Measurements from ENCODE around the gene TCF4.

The TCF4 gene

GRCh38 chr18:55447672-55448018 lies 140.3 kb downstream of the TCF4 start:
- DNase-seq (ENCODE audit: extremely low read depth in 1 of 2, low read depth in 1 of 2): no peak

- no peak for DNase-seq (ENCODE audit: extremely low read depth in 1 of 2, low read depth in 1 of 2)
These were observed 140.9 kb downstream of the TCF4 start for GRCh38 chr18:55446996-55447671.

- no peak for DNase-seq (ENCODE audit: extremely low read depth in 1 of 2, low read depth in 1 of 2)
These were observed 143.5 kb downstream of the TCF4 start for GRCh38 chr18:55444536-55444935.

GRCh38 chr18:55443776-55444175 lies 144.2 kb downstream of the TCF4 start:
- no peak for DNase-seq (ENCODE audit: extremely low read depth in 1 of 2, low read depth in 1 of 2)

GRCh38 chr18:55442561-55442960 lies 145.4 kb downstream of the TCF4 start:
- no peak for DNase-seq (ENCODE audit: extremely low read depth in 1 of 2, low read depth in 1 of 2)

GRCh38 chr18:55440988-55441387 lies 147.0 kb downstream of the TCF4 start:
- DNase-seq (ENCODE audit: extremely low read depth in 1 of 2, low read depth in 1 of 2): no peak

- no peak for DNase-seq (ENCODE audit: extremely low read depth in 1 of 2, low read depth in 1 of 2)
These were observed 148.9 kb downstream of the TCF4 start for GRCh38 chr18:55439056-55439455.

- DNase-seq (ENCODE audit: extremely low read depth in 1 of 2, low read depth in 1 of 2): no peak
These were observed 152.4 kb downstream of the TCF4 start for GRCh38 chr18:55435592-55435991.

GRCh38 chr18:55433648-55434047 lies 154.3 kb downstream of the TCF4 start:
- DNase-seq (ENCODE audit: extremely low read depth in 1 of 2, low read depth in 1 of 2): no peak

- DNase-seq (ENCODE audit: extremely low read depth in 1 of 2, low read depth in 1 of 2): no peak
These were observed 154.9 kb downstream of the TCF4 start for GRCh38 chr18:55433140-55433539.

GRCh38 chr18:55432307-55433040 lies 155.5 kb downstream of the TCF4 start:
- no peak for DNase-seq (ENCODE audit: extremely low read depth in 1 of 2, low read depth in 1 of 2)

GRCh38 chr18:55430026-55430425 lies 158.0 kb downstream of the TCF4 start:
- no peak for DNase-seq (ENCODE audit: extremely low read depth in 1 of 2, low read depth in 1 of 2)

- DNase-seq (ENCODE audit: extremely low read depth in 1 of 2, low read depth in 1 of 2): no peak
These were observed 160.0 kb downstream of the TCF4 start for GRCh38 chr18:55427951-55428350.

- DNase-seq (ENCODE audit: extremely low read depth in 1 of 2, low read depth in 1 of 2): no peak
These were observed 162.3 kb downstream of the TCF4 start for GRCh38 chr18:55425698-55426097.

GRCh38 chr18:55422456-55423180 lies 165.4 kb downstream of the TCF4 start:
- no peak for DNase-seq (ENCODE audit: extremely low read depth in 1 of 2, low read depth in 1 of 2)

GRCh38 chr18:55421615-55422419 lies 166.2 kb downstream of the TCF4 start:
- no peak for DNase-seq (ENCODE audit: extremely low read depth in 1 of 2, low read depth in 1 of 2)

GRCh38 chr18:55421308-55421614 lies 166.7 kb downstream of the TCF4 start:
- DNase-seq (ENCODE audit: extremely low read depth in 1 of 2, low read depth in 1 of 2): no peak

GRCh38 chr18:55420665-55421307 lies 167.2 kb downstream of the TCF4 start:
- no peak for DNase-seq (ENCODE audit: extremely low read depth in 1 of 2, low read depth in 1 of 2)

GRCh38 chr18:55419947-55420664 lies 167.9 kb downstream of the TCF4 start:
- no peak for DNase-seq (ENCODE audit: extremely low read depth in 1 of 2, low read depth in 1 of 2)
